ENCODE results near the gene FCSK. TPM values are rescaled to one million over a fixed set of nuclear protein-coding genes. Genes with fewer than 3 reads are reported as not detected.
"Not testable (repeated sequence)": the region's sequence is repeated elsewhere in the genome, so short reads cannot be mapped to it uniquely, and the experiment has no call there.

FCSK gene
- total RNA-seq, 1 experiment from 2014 or later, result 9.2 TPM

- DNase-seq (ENCODE audit: extremely low read depth, low read depth), result no peak
These were observed 66.4 kb downstream of the FCSK start for GRCh38 chr16:70520612-70521297.

GRCh38 chr16:70522216-70523075, 68.1 kb downstream of the FCSK start:
- DNase-seq (ENCODE audit: extremely low read depth, low read depth), result no peak

GRCh38 chr16:70523076-70523742, 68.8 kb downstream of the FCSK start, which contains the start of gene COG4:
COG4 (minus strand) TSS chr16:70523554; CDS start chr16:70523543, 11 bp downstream.
- peak; percentile 79 for DNase-seq (ENCODE audit: extremely low read depth, low read depth)

GRCh38 chr16:70523743-70524398, 69.5 kb downstream of the FCSK start, which contains the start of gene SF3B3:
SF3B3 (plus strand) TSS chr16:70523816; CDS start chr16:70526657, 2,841 bp downstream.
- DNase-seq (ENCODE audit: extremely low read depth, low read depth), result no peak

- not testable (repeated sequence) for DNase-seq (ENCODE audit: extremely low read depth, low read depth)
These were observed 70.0 kb downstream of the FCSK start for GRCh38 chr16:70524399-70524825.

GRCh38 chr16:70526403-70526802, 72.0 kb downstream of the FCSK start:
- no peak for DNase-seq (ENCODE audit: extremely low read depth, low read depth)

- no peak for DNase-seq (ENCODE audit: extremely low read depth, low read depth)
These were observed 73.1 kb downstream of the FCSK start for GRCh38 chr16:70527315-70527996.

- DNase-seq (ENCODE audit: extremely low read depth, low read depth), result peak; percentile 48
These were observed 74.8 kb downstream of the FCSK start for GRCh38 chr16:70529051-70529777.

Small RNA genes lying within 50 kb of the gene (small RNA-seq; reads per million reads assigned to genes)
- gene RNU6-23P (0.10 to 2.1 reads per million in 2 experiments), gene RPS27P26 (0 reads per million in 2 experiments), gene SNORD111B (8.7 to 40.0 reads per million in 2 experiments)

Other genes starting within 250 kb of the FCSK start
- 20.9 and 21.1 TPM in 2 replicates for gene EXOSC6, start 202.7 kb upstream of the FCSK start, total RNA-seq (2014; rRNA removed; shearing (Covaris generic))
- gene AARS1, start 165.1 kb upstream of the FCSK start, total RNA-seq (2014; rRNA removed; shearing (Covaris generic)), result 130 and 168 TPM in 2 replicates
- gene DDX19B, start 155.4 kb upstream of the FCSK start, total RNA-seq (2014; rRNA removed; shearing (Covaris generic)), result 33.3 and 41.2 TPM in 2 replicates
- gene DDX19A, start 107.7 kb upstream of the FCSK start, total RNA-seq (2014; rRNA removed; shearing (Covaris generic)), result 25.5 and 28.8 TPM in 2 replicates
- 10.6 and 11.6 TPM in 2 replicates for gene ST3GAL2, start 15.5 kb upstream of the FCSK start, total RNA-seq (2014; rRNA removed; shearing (Covaris generic))
- 23.4 and 24.3 TPM in 2 replicates for gene COG4, start 69.0 kb downstream of the FCSK start, total RNA-seq (2014; rRNA removed; shearing (Covaris generic))
- 159 and 190 TPM in 2 replicates for gene SF3B3, start 69.2 kb downstream of the FCSK start, total RNA-seq (2014; rRNA removed; shearing (Covaris generic))
- not detected in 2 replicates for gene IL34, start 192.0 kb downstream of the FCSK start, total RNA-seq (2014; rRNA removed; shearing (Covaris generic))
- gene MTSS2, start 231.5 kb downstream of the FCSK start, total RNA-seq (2014; rRNA removed; shearing (Covaris generic)), result 9.2 and 15.8 TPM in 2 replicates